Urinary bladder (tissue), 4 donors: ENCODE measurements around the gene FHL1. TPM values are rescaled to one million over a fixed set of nuclear protein-coding genes. Genes with fewer than 3 reads are reported as not detected.

Source experiments
- DNase-seq: peaks from one replicate; pipeline ENCODE4 v3.0.0-alpha.2; 2015; ENCODE audit errors: extremely low spot score
- H3K27ac ChIP-seq: one replicate; pipeline ENCODE4 v1.5.1; 2013; ENCODE audit warnings: low read depth, mild to moderate bottlenecking, moderate library complexity
- H3K36me3 ChIP-seq: one replicate; pipeline ENCODE4 v1.6.1; 2013; ENCODE audit warnings: mild to moderate bottlenecking, moderate library complexity; ENCODE audit not compliant: insufficient read depth
- H3K4me1 ChIP-seq: one replicate; pipeline ENCODE4 v1.6.1; 2013; ENCODE audit warnings: mild to moderate bottlenecking, moderate library complexity; ENCODE audit not compliant: insufficient read depth
- H3K4me3 ChIP-seq: one replicate; pipeline ENCODE4 v1.5.1; 2013; ENCODE audit warnings: low read depth, low read length
- WGBS: extraction: QIAGEN DNeasy Blood & Tissue Kit; methylation state at CpG from one replicate; pipeline ENCODE4 v1.1.7; 2013; 5-methylcytosine and 5-hydroxymethylcytosine counted together
- polyA plus RNA-seq: library from polyadenylated mRNA; stranded (reverse); fragments of 200-250 nt; gene quantifications from one replicate; pipeline ENCODE4 v1.2.3, GENCODE V29; 2013
- small RNA-seq: library from RNA; depleted of rRNA; stranded (forward); fragments of <200 nt; gene quantifications from one replicate; pipeline ENCODE3, GENCODE V24; 2014
- total RNA-seq: library from RNA; depleted of rRNA; stranded (reverse); fragments of >200 nt; gene quantifications from one replicate; pipeline ENCODE4 v1.2.3, GENCODE V29; 2014
- donor health status: healthy with polysubstance abuse.
- donor health status: healthy.

FHL1 gene
- total and polyA plus RNA-seq, 2 donors: 578 to 736 TPM

DNA sequence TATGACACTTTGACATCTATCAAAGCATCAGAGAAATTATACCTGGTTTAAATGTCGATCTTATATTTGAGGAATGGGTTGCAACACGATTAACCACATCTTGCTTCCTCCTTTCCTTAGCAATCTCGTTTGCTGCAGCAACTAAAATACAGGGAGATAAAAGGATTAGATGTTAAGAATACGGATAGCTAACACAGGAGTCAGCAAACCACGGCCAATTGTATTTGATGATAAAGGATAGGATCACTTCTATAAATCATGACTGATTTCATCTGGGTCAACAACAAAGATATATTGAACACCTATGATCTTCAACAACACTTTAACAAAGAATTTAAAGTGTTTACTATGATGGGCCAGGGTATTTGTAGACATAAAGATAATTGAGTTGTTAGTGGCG is 98.9 kb downstream of the FHL1 start:
- H3K4me3 ChIP-seq: no peak overlapping the region
- 67% methylated on average over 6 of the region's 6 CpGs for WGBS
- H3K36me3 ChIP-seq: no peaks in the 10 kb centered on the region
- DNase-seq: no peak
- H3K4me1 ChIP-seq: no peaks in the 10 kb centered on the region
- no peak overlapping the region for H3K27ac ChIP-seq

DNA sequence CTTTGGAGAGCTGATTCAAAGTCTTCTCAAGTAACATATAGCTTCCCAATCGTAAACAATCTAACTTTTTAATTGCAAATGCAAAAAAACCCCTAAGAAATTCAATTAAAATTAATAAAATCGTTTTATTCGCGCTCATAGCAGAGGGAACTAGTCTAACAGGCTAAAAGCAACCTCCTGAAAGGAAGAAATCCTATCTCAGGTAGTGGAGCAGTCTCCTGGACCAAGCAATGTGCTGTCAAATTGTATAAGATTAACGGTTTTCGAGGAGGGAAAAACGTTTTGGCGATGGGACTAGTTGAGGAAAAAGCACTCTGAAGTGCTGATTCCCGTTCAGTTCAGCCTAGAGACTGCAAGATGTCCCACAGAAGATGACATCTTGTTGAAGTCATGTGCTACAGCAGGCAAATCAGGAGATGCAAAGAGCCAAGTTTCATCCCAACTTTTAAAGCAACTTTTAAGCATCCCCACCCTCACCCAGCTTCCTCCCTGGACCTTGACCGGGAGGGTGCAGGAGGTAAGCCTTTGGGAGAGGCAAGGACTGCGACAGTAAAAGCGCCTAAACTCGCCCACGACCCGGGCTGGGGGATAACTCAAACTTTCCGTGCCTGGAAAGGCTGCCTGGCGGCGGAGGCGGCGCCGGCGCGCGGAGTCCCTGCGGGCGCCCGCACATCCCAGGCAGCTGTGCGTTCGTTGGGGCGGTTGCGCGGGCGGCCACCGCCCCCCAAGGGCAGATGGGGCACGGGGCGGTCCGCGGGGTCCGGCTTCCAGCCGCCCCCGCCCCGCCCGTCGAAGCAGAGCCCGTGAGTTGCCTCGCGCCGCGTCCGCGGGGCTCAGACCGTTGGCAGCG is 103.1 kb downstream of the FHL1 start:
- no peak for DNase-seq
- no peaks in the 10 kb centered on the region for H3K36me3 ChIP-seq
- WGBS: 5% methylated on average over 46 of the region's 53 CpGs
- H3K4me3 ChIP-seq: peak overlapping the region; percentile 85
- no peaks in the 10 kb centered on the region for H3K4me1 ChIP-seq
- no peak overlapping the region for H3K27ac ChIP-seq

DNA sequence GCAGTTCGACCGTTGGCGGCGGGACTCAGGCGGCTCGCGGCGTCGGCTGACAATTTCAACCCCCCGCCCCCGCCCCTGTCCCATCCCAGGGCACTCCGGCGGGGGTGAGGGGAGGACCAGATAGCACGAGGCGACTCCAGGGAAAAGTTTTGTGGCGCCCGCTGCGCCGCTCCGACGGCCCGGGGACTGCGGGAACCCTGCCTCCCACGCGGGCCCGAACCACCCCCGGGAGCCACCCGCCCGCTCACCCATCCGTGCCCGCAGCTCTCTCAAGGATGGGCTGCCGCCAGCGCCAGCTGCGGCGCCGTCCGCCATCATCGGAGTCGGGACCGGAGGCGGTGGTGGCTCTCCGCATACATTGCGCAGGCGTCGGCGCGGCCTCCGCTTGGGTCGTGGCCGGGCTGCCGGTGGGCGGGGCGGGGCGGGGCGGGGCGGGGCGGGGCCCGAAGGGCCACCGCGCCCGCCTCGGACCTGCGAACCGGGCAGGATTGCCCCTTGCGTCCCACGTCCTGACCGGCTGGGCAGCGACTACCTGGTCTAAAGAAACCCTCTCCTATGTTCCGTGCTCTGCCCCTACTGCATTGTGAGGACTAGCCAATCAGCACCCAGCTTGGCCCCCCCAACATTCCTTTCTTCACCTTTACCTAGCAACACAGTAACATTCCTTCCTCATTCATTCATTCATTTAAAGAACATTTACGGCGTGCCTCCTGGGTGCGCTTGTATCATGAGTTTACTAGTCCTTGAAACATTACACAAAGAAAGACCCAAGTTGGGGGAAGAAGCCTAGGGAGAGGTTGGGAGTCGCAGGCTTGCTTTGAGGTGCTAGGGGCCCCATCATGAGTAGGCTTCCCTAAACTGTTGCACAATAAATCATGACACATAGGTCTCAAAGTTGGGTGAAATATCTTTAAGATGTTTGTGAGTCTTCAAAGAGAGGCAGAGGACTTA is 104.0 kb downstream of the FHL1 start, which contains the start of gene MAP7D3:
MAP7D3 (minus strand) TSS at position 360 of the 951 bp plus-strand sequence; CDS start at position 318, 42 bp downstream.
- no peaks in the 10 kb centered on the region for H3K4me1 ChIP-seq
- no peak for DNase-seq
- no peak within 1 kb of the TSS for H3K27ac ChIP-seq
- no peaks in the 10 kb centered on the region for H3K36me3 ChIP-seq
- 2% methylated on average over 56 of the region's 73 CpGs for WGBS
- H3K4me3 ChIP-seq: peak within 1 kb of the TSS; percentile 85

DNA sequence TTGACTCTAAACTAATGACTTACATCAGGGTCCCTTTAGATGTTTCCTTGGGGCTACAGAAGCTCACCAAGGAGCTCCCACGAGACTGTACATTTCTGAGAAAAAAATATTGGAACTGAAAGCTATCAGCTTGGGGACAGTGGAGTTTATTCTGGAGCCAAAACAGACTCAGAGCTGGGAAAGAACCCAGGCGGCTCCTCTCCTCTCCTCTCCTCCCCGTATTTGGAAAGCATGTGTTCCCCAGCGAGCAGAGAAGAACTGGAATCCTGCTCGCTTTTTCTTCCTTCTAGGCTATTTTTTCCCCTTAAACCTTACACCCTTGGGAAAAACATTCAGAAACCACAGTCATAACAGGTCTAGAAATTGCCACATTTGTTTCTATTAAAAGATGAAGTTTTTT is 108.2 kb downstream of the FHL1 start:
- Histone ChIP-seq H3K4me3 (no peak overlapping the region), H3K27ac (no peak overlapping the region), H3K36me3 (no peaks in the 10 kb centered on the region), H3K4me1 (no peaks in the 10 kb centered on the region)
- 35% methylated on average over 5 of the region's 5 CpGs for whole genome bisulfite sequencing
- no peak for DNase-seq

DNA sequence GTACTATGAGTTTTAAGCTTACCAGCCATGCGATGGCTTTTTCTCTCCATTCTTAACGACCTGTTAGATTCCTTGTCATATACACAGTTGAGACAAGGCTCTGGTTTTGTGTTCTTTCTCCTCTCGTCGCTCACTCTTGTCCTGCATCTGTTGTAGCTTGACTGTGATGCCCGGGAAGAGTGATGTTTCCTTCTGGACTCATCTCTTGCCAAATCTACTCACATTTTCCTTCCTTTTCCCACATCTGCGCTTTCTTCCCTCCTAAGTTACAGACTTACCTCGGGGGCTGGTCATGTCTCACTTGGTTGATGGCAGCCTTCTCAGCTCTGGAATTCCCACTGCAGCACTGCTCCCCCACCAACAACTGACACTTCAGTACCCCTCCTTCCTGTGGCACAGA is 108.7 kb downstream of the FHL1 start:
- no peaks in the 10 kb centered on the region for H3K4me1 ChIP-seq
- no peak for DNase-seq
- H3K27ac ChIP-seq: no peak overlapping the region
- H3K4me3 ChIP-seq: no peak overlapping the region
- no peaks in the 10 kb centered on the region for H3K36me3 ChIP-seq
- 49% methylated on average over 7 of the region's 7 CpGs for WGBS

DNA sequence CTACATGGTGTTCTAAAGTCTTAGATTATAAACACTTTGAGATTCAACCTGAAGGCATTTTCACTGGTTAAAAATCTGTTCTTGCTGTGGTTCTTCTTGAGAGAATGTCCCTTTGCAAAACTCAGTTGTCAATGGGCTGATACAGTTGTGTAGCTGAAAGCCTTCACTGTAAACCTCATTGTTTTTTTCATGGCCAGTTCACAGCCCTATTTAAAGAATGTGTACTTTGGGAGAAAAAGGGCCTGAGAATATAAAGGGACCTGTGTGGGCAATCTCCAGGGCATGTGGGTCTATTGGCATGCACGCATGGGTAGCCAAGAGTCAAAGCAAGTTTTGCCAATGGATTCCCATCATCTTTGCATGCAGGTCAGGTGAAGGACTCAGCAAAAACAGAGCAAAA is 111.6 kb downstream of the FHL1 start:
- no peak for DNase-seq
- Histone ChIP-seq H3K36me3 (no peaks in the 10 kb centered on the region), H3K4me1 (no peaks in the 10 kb centered on the region), H3K27ac (no peak overlapping the region), H3K4me3 (no peak overlapping the region)
- WGBS: 89% methylated on average over 1 of the region's 1 CpG

DNA sequence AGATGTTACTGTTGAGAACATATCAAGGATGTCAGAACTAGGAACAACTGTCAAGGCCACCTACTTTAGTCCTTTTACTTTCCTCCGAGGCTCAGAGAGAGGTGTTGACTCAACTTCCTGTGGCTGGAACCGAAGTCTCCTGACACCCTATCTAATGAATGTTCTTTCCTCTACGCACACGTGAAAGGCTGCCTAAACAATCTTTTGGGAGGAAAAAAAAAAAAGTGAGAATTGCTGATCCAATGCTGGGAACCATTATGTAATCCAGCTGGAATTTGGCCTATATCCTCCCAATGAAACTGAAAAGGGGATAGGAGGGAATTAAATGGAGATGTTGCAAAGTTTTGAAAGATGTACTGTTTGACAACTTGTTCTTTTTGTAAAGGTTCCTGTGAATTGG is 112.2 kb downstream of the FHL1 start:
- 38% methylated on average over 4 of the region's 4 CpGs for WGBS
- no peak for DNase-seq

DNA sequence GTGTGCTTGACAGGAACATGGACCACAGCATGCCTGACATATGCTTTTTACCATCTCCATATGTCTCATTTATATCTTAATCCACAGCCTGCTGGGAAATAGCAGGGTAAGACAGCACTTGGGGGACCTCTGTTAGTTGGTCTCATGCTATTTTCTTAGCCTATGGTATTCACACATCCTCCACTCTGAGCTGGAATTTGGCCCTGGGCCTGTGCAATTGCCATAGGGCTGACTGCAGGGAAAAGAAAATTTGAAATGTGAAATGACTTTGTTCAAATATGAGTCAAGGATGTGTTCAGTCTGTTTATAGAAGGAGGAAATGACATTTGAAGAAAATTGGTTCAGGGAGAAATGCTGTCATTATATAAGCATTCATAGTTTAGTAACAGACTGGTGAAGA is 113.4 kb downstream of the FHL1 start:
- Histone ChIP-seq H3K4me1 (no peaks in the 10 kb centered on the region), H3K4me3 (no peak overlapping the region), H3K27ac (no peak overlapping the region), H3K36me3 (no peaks in the 10 kb centered on the region)
- DNase-seq: no peak

More for the DNA sequence above, 112.2 kb downstream of the FHL1 start:
- no peak overlapping the region for H3K27ac ChIP-seq
- H3K4me1 ChIP-seq: no peaks in the 10 kb centered on the region
- H3K4me3 ChIP-seq: no peak overlapping the region
- no peaks in the 10 kb centered on the region for H3K36me3 ChIP-seq

Small RNAs within 50 kb of the gene (small RNA-seq; reads per million reads assigned to genes)
- gene RF01210: not detected

Other genes starting within 250 kb of the FHL1 start
- 21.4 TPM for gene MMGT1, start 173.5 kb upstream of the FHL1 start, total RNA-seq
- gene MMGT1, start 173.5 kb upstream of the FHL1 start, polyA plus RNA-seq: 23.8 TPM
- gene SLC9A6, start 162.1 kb upstream of the FHL1 start, total RNA-seq: 22.9 TPM
- gene SLC9A6, start 162.1 kb upstream of the FHL1 start, polyA plus RNA-seq: 11.3 TPM
- 15.9 TPM for gene MAP7D3, start 103.9 kb downstream of the FHL1 start, total RNA-seq
- gene MAP7D3, start 103.9 kb downstream of the FHL1 start, polyA plus RNA-seq: 10.8 TPM
- gene ADGRG4, start 153.4 kb downstream of the FHL1 start, total RNA-seq: not detected
- 0.09 TPM for gene ADGRG4, start 153.4 kb downstream of the FHL1 start, polyA plus RNA-seq